Trophoblast cell (in vitro differentiated cells and primary cell): ENCODE results near the gene CHD3.

Experiments used
- DNase-seq, 2 donors: peaks; one replicate each; pipeline ENCODE4 v3.0.0-alpha.2; 2016
- H2AFZ ChIP-seq: 2 replicates; pipeline ENCODE4 v1.6.1; 2013; ENCODE audit warnings: low read length, moderate library complexity, mild to moderate bottlenecking; ENCODE audit not compliant: insufficient read depth, poor library complexity
- H2AK5ac ChIP-seq: 2 replicates; pipeline ENCODE4 v1.6.1; 2013; ENCODE audit warnings: mild to moderate bottlenecking, low read length
- H2BK120ac ChIP-seq: 2 replicates; pipeline ENCODE4 v1.6.1; 2013; ENCODE audit warnings: low read length, mild to moderate bottlenecking, moderate library complexity; ENCODE audit not compliant: insufficient read depth, poor library complexity
- H2BK12ac ChIP-seq: 2 replicates; pipeline ENCODE4 v1.6.1; 2013; ENCODE audit warnings: mild to moderate bottlenecking, low read length, moderate library complexity
- H2BK5ac ChIP-seq: 2 replicates; pipeline ENCODE4 v1.6.1; 2013; ENCODE audit warnings: low read length, low read depth, moderate library complexity, mild to moderate bottlenecking; ENCODE audit not compliant: poor library complexity
- H3K14ac ChIP-seq: 2 replicates; pipeline ENCODE4 v1.6.1; 2013; ENCODE audit warnings: mild to moderate bottlenecking, low read length
- H3K18ac ChIP-seq: 2 replicates; pipeline ENCODE4 v1.6.1; 2013; ENCODE audit warnings: mild to moderate bottlenecking, low read length
- H3K23ac ChIP-seq: 2 replicates; pipeline ENCODE4 v1.6.1; 2013; ENCODE audit warnings: low read length
- H3K27ac ChIP-seq: 2 replicates; pipeline ENCODE4 v1.5.1; 2013; ENCODE audit warnings: low read depth, mild to moderate bottlenecking, inconsistent platforms, low read length, moderate library complexity
- H3K27me3 ChIP-seq: 2 replicates; pipeline ENCODE4 v1.6.1; 2013; ENCODE audit warnings: inconsistent platforms, mild to moderate bottlenecking, low read length, moderate library complexity; ENCODE audit not compliant: insufficient read depth
- H3K36me3 ChIP-seq, 2 experiments: 1 replicate in 1 of 2; 2 replicates in 1 of 2; pipeline ENCODE4 v1.6.1; 2013; ENCODE audit warnings: low read length in 2 of 2, mild to moderate bottlenecking in 2 of 2, moderate library complexity in 1 of 2; ENCODE audit not compliant: insufficient read depth in 2 of 2, control insufficient read depth in 1 of 2
- H3K4ac ChIP-seq: 2 replicates; pipeline ENCODE4 v1.6.1; 2013; ENCODE audit warnings: low read depth, mild to moderate bottlenecking, low read length, moderate library complexity
- H3K4me1 ChIP-seq, 2 experiments: 1 replicate in 1 of 2; 2 replicates in 1 of 2; pipeline ENCODE4 v1.6.1; 2013; ENCODE audit warnings: low read length in 2 of 2, mild to moderate bottlenecking in 2 of 2, moderate library complexity in 1 of 2; ENCODE audit not compliant: insufficient read depth in 2 of 2, control insufficient read depth in 1 of 2
- H3K4me2 ChIP-seq: 2 replicates; pipeline ENCODE4 v1.6.1; 2013; ENCODE audit warnings: inconsistent platforms, mild to moderate bottlenecking, low read length, moderate library complexity
- H3K4me3 ChIP-seq: 2 replicates; pipeline ENCODE4 v1.5.1; 2013; ENCODE audit warnings: mild to moderate bottlenecking, low read depth, low read length, inconsistent platforms
- H3K79me1 ChIP-seq: one replicate; pipeline ENCODE4 v1.6.1; 2013; ENCODE audit warnings: low read length
- H3K79me2 ChIP-seq: 2 replicates; pipeline ENCODE4 v1.6.1; 2013; ENCODE audit warnings: low read length, mild to moderate bottlenecking; ENCODE audit not compliant: control insufficient read depth, insufficient read depth, poor library complexity
- H3K9ac ChIP-seq: 2 replicates; pipeline ENCODE4 v1.6.1; 2013; ENCODE audit warnings: mild to moderate bottlenecking, low read length
- H3K9me3 ChIP-seq: 2 replicates; pipeline ENCODE4 v1.6.1; 2013; ENCODE audit warnings: low read depth, mild to moderate bottlenecking, control low read depth, inconsistent platforms, low read length; ENCODE audit not compliant: insufficient read depth
- H4K12ac ChIP-seq: 2 replicates; pipeline ENCODE4 v1.6.1; 2013; ENCODE audit warnings: low read depth, mild to moderate bottlenecking, low read length, moderate library complexity
- H4K8ac ChIP-seq: 2 replicates; pipeline ENCODE4 v1.6.1; 2013; ENCODE audit warnings: low read depth, mild to moderate bottlenecking, low read length, moderate library complexity
- H4K91ac ChIP-seq: one replicate; pipeline ENCODE4 v1.6.1; 2013; ENCODE audit warnings: low read depth, mild to moderate bottlenecking, low read length, moderate library complexity
- WGBS: extraction: QIAGEN DNeasy Blood & Tissue Kit; methylation state at CpG from one replicate; pipeline ENCODE4 v1.1.7; 2013; ENCODE audit warnings: missing lambda C conversion rate; ENCODE audit not compliant: insufficient read length, insufficient coverage; ENCODE audit errors: extremely low coverage; 5-methylcytosine and 5-hydroxymethylcytosine counted together

The CHD3 gene

DNA sequence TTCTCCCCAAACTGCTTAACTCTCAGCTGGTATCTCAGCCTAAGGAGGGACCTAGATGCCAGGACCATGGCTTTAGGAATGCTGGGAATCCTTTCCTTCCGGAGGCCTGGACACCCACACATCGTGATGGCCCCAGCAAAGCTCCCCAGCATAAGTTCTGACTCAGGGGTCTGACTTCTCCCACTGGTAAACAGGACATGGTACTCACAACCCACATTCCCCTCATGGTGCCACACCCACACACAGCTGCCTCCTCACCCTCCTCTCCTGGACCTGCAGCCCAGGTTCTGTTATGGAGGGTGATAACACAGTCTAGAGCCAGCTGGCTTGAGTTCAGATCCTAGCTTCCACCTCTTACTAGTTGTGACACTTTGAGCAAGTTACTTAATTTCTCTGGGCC is 28.2 kb downstream of the CHD3 start:
- no peak overlapping the region for H2BK120ac ChIP-seq
- H3K27me3 ChIP-seq, result peaks cover 3% of the 10 kb centered on the region
- peaks cover 2 to 4% of the 10 kb centered on the region in 2 experiments for H3K36me3 ChIP-seq
- H3K9me3 ChIP-seq, result no peaks in the 10 kb centered on the region
- H3K4me2 ChIP-seq, result no peak overlapping the region
- no peak overlapping the region for H4K8ac ChIP-seq
- H3K79me2 ChIP-seq, result peaks cover 2% of the 10 kb centered on the region
- H2BK5ac ChIP-seq, result no peak overlapping the region
- H2AFZ ChIP-seq, result no peak overlapping the region
- no peak overlapping the region for H4K12ac ChIP-seq
- DNase-seq, result peak; percentile 13 to 27
- H3K27ac ChIP-seq, result no peak overlapping the region
- H2AK5ac ChIP-seq, result no peak overlapping the region
- no peak overlapping the region for H3K23ac ChIP-seq
- H3K14ac ChIP-seq, result no peak overlapping the region
- no CpG with 5 or more reads among the region's 2 CpGs for WGBS
- no peak overlapping the region for H3K4me3 ChIP-seq
- no peak overlapping the region for H4K91ac ChIP-seq
- H3K4me1 ChIP-seq, result peaks cover 9 to 14% of the 10 kb centered on the region in 2 experiments
- no peak overlapping the region for H3K4ac ChIP-seq
- H3K79me1 ChIP-seq, result peaks cover 6% of the 10 kb centered on the region
- no peak overlapping the region for H3K9ac ChIP-seq
- H3K18ac ChIP-seq, result no peak overlapping the region
- H2BK12ac ChIP-seq, result no peak overlapping the region

DNA sequence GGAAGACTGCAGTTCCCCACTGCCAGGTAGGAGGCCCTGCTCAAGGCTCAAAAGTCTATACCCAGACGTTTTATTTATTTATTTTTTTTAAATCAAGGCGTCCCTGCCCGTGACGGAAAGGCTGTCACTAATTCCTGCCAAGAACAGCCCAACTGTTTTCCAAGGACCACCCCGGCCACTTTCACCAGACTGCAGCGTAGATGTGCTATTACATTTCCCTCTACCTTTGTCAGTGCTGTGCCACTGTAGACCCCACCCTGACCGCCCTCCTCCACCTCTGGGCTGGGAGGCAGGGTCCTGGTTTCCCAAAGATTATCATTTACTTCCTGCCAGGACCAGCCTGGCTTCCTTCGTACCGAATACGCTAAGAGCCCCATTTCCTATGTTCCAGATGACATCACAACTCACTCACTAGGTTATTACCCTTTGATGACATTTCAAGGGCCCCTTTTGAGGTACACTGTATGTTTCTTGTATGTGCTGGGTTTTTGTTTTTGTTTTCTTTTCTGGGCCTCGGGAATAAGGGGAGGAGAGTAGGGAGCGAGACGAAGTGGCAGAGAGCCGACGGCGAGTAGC is 33.8 kb downstream of the CHD3 start:
- no peaks in the 10 kb centered on the region for H3K79me2 ChIP-seq
- H3K4ac ChIP-seq, result no peak overlapping the region
- no peak overlapping the region for H3K4me3 ChIP-seq
- peak overlapping the region; percentile 50 for H4K12ac ChIP-seq
- no peaks in the 10 kb centered on the region for H3K36me3 ChIP-seq
- H3K79me1 ChIP-seq, result peaks cover 5% of the 10 kb centered on the region
- H2AFZ ChIP-seq, result peak overlapping the region; percentile 69
- peaks cover 0 to 10% of the 10 kb centered on the region in 2 experiments for H3K4me1 ChIP-seq
- H2BK120ac ChIP-seq, result no peak overlapping the region
- H4K8ac ChIP-seq, result peak overlapping the region; percentile 90
- H3K27me3 ChIP-seq, result peaks cover 3% of the 10 kb centered on the region
- DNase-seq, result no peak
- no peak overlapping the region for H3K14ac ChIP-seq
- peak overlapping the region; percentile 51 for H4K91ac ChIP-seq
- peak overlapping the region; percentile 68 for H3K4me2 ChIP-seq
- WGBS, result no CpG with 5 or more reads among the region's 16 CpGs
- H2AK5ac ChIP-seq, result peak overlapping the region; percentile 39
- peak overlapping the region; percentile 43 for H2BK12ac ChIP-seq
- H3K9me3 ChIP-seq, result no peaks in the 10 kb centered on the region
- H3K27ac ChIP-seq, result no peak overlapping the region
- no peak overlapping the region for H3K18ac ChIP-seq
- H3K23ac ChIP-seq, result no peak overlapping the region
- H2BK5ac ChIP-seq, result no peak overlapping the region
- H3K9ac ChIP-seq, result no peak overlapping the region

- H3K9me3 ChIP-seq, result no peaks in the 10 kb centered on the region
- peak overlapping the region; percentile 68 for H3K4me2 ChIP-seq
- no peak overlapping the region for H2BK120ac ChIP-seq
- peak overlapping the region; percentile 4 for H3K14ac ChIP-seq
- peak; percentile 46 to 75 for DNase-seq
- H3K79me1 ChIP-seq, result peaks cover 5% of the 10 kb centered on the region
- H4K12ac ChIP-seq, result peak overlapping the region; percentile 50
- no peak overlapping the region for H2BK5ac ChIP-seq
- peak overlapping the region; percentile 51 for H4K91ac ChIP-seq
- peak overlapping the region; percentile 2 for H3K18ac ChIP-seq
- no peak overlapping the region for H3K9ac ChIP-seq
- no peaks in the 10 kb centered on the region for H3K36me3 ChIP-seq
- H3K27me3 ChIP-seq, result peaks cover 3% of the 10 kb centered on the region
- no CpG with 5 or more reads among the region's 45 CpGs for WGBS
- H3K4me3 ChIP-seq, result peak overlapping the region; percentile 23
- H3K79me2 ChIP-seq, result no peaks in the 10 kb centered on the region
- no peak overlapping the region for H3K27ac ChIP-seq
- no peak overlapping the region for H3K23ac ChIP-seq
- peak overlapping the region; percentile 69 for H2AFZ ChIP-seq
- H3K4ac ChIP-seq, result no peak overlapping the region
- H3K4me1 ChIP-seq, result peaks cover 0 to 10% of the 10 kb centered on the region in 2 experiments
- peak overlapping the region; percentile 90 for H4K8ac ChIP-seq
- H2AK5ac ChIP-seq, result no peak overlapping the region
- H2BK12ac ChIP-seq, result no peak overlapping the region
Measured at GRCh38 chr17:7922845-7923628, 34.4 kb downstream of the CHD3 start.

- peaks cover 12% of the 10 kb centered on the region for H3K27me3 ChIP-seq
- H4K12ac ChIP-seq, result no peak overlapping the region
- H2AFZ ChIP-seq, result no peak overlapping the region
- H3K23ac ChIP-seq, result no peak overlapping the region
- no peak overlapping the region for H2AK5ac ChIP-seq
- H2BK120ac ChIP-seq, result no peak overlapping the region
- DNase-seq, result no peak
- peaks cover 3 to 4% of the 10 kb centered on the region in 2 experiments for H3K36me3 ChIP-seq
- no peak overlapping the region for H3K4me3 ChIP-seq
- no peak overlapping the region for H4K91ac ChIP-seq
- no peak overlapping the region for H3K14ac ChIP-seq
- no peak overlapping the region for H3K18ac ChIP-seq
- H4K8ac ChIP-seq, result no peak overlapping the region
- no peak overlapping the region for H3K4me2 ChIP-seq
- H3K9me3 ChIP-seq, result peaks cover 4% of the 10 kb centered on the region
- H3K27ac ChIP-seq, result no peak overlapping the region
- no peak overlapping the region for H2BK12ac ChIP-seq
- H3K79me1 ChIP-seq, result peaks cover 10% of the 10 kb centered on the region
- no CpG with 5 or more reads among the region's 3 CpGs for WGBS
- no peak overlapping the region for H2BK5ac ChIP-seq
- no peak overlapping the region for H3K4ac ChIP-seq
- peaks cover 6 to 10% of the 10 kb centered on the region in 2 experiments for H3K4me1 ChIP-seq
- H3K79me2 ChIP-seq, result peaks cover 5% of the 10 kb centered on the region
- H3K9ac ChIP-seq, result no peak overlapping the region
Measured at GRCh38 chr17:7927596-7927995, 39.0 kb downstream of the CHD3 start.
